Measurements from ENCODE around the gene ACOT7.

DNA sequence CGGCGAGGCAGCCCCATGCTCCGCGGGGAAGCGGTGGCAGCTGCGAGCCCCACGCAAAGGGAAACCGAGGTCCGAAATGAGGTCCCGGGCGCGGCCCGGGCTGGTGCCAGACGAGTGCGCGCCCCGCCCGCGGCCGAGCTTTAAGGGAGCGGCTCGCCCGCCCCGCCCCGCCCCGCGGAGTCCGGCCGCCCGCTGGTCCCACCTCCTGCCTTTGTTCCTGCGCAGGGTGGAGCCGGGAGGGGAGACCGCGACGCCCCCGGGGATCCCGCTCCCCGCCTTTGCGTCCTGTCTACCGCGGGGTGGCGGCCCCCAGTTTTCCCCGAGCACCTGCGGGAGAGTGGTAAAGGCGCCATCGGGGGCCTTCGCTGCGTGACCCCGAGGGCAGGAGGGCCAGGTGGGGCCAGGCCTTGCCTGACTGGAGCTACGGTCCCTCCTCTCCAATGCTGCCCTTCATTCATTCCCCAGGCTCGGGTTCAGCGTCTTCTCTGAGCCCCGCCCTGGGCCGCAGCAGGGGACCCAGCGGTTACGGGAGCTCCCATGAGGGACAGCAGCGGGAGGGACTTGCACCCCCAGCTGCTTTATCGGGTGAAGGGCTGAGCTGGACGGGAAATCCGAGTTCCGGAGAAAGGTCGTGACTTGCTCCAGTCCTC is 26.4 kb upstream of the ACOT7 start, which contains the start of gene HES2:
- TF ChIP-seq, protein P1, sequence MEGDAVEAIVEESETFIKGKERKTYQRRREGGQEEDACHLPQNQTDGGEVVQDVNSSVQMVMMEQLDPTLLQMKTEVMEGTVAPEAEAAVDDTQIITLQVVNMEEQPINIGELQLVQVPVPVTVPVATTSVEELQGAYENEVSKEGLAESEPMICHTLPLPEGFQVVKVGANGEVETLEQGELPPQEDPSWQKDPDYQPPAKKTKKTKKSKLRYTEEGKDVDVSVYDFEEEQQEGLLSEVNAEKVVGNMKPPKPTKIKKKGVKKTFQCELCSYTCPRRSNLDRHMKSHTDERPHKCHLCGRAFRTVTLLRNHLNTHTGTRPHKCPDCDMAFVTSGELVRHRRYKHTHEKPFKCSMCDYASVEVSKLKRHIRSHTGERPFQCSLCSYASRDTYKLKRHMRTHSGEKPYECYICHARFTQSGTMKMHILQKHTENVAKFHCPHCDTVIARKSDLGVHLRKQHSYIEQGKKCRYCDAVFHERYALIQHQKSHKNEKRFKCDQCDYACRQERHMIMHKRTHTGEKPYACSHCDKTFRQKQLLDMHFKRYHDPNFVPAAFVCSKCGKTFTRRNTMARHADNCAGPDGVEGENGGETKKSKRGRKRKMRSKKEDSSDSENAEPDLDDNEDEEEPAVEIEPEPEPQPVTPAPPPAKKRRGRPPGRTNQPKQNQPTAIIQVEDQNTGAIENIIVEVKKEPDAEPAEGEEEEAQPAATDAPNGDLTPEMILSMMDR (IDR thresholded peaks at IDR 0.05; ENCODE audit: poor library complexity), result no peak
- TF ChIP-seq EZH2 (IDR thresholded peaks at IDR 0.05; ENCODE audit: borderline replicate concordance), result peak; percentile 76
- TF ChIP-seq EZH2phosphoT487 (IDR thresholded peaks at IDR 0.05; ENCODE audit: low read depth, severe bottlenecking, unreplicated experiment), result peak; percentile 53
